K562 (cell line): ENCODE results near the gene OR52I2. TPM values are rescaled to one million over a fixed set of nuclear protein-coding genes. Genes with fewer than 3 reads are reported as not detected.

Source experiments
- ATAC-seq: fragments of 200-7000 bp; cut with Tn5 transposase; 3 replicates; pipeline ENCODE4 v1.9.1; 2020; ENCODE audit warnings: moderate library complexity
- Bru-seq: library from RNA; stranded (reverse); fragments of 400-500 nt; gene quantifications from one replicate; lab custom pipeline; 2021; lab: Mats Ljungman, UMichigan
- BruChase-seq, 2 experiments: library from RNA; stranded (reverse); fragments of 400-500 nt; gene quantifications; one replicate each; lab custom pipeline; 2021; lab: Mats Ljungman, UMichigan
- BruUV-seq: library from RNA; stranded (reverse); fragments of 400-500 nt; replicated peaks from 2 replicates; lab custom pipeline; 2021; lab: Mats Ljungman, UMichigan
- CTCF ChIA-PET: fragments of 300-600 bp; formaldehyde crosslinking; extraction: SDS; loops from one replicate; lab custom pipeline; 2021; ENCODE audit warnings: low intra/inter-chr PET ratio; lab: Yijun Ruan, JAX
- POLR2A ChIA-PET: fragments of 300-600, 350-650 bp; sonication (Branson Sonifier 250); formaldehyde crosslinking; extraction: SDS; loops from one replicate; lab custom pipeline; 2021; ENCODE audit warnings: antibody characterized with exemption, inconsistent platforms; lab: Yijun Ruan, JAX
- DNase-seq, 4 experiments: peaks; one replicate each; pipeline versions ENCODE4 v3.0.0 to v3.0.0-alpha.2; 2011 to 2018; ENCODE audit warnings: low spot score in 3 of 4, mixed read lengths in 3 of 4; ENCODE audit errors: extremely low read depth in 1 of 4
- FAIRE-seq: peaks from 2 replicates; lab custom pipeline; 2011; peaks lifted over from hg19 to GRCh38; lab: Jason Lieb, UNC
- H2AFZ ChIP-seq: 2 replicates; pipeline ENCODE4 v1.6.0; 2011; ENCODE audit warnings: low read depth, low read length, control low read depth, inconsistent platforms
- H3K27ac ChIP-seq: fragments of 200-600 bp; 3 replicates; pipeline ENCODE4 v1.8.0; 2011; ENCODE audit warnings: low read depth, mild to moderate bottlenecking, control low read depth, inconsistent platforms, low read length, moderate library complexity, mixed read lengths; ENCODE audit errors: extremely low read depth
- H3K27me3 ChIP-seq, 2 experiments: fragments of 300-600 bp in 1 of 2; 2 replicates in 1 of 2; 3 replicates in 1 of 2; pipeline versions ENCODE4 v1.6.0 to v1.8.0; 2011; ENCODE audit warnings: inconsistent platforms in 2 of 2, low read length in 2 of 2, mild to moderate bottlenecking in 1 of 2, mixed read lengths in 1 of 2, moderate library complexity in 1 of 2; ENCODE audit not compliant: control insufficient read depth in 2 of 2, insufficient read depth in 2 of 2
- H3K36me3 ChIP-seq: fragments of 300-600 bp; 3 replicates; pipeline ENCODE4 v1.8.0; 2011; ENCODE audit warnings: mild to moderate bottlenecking, low read length, inconsistent platforms; ENCODE audit not compliant: control insufficient read depth, insufficient read depth
- H3K4me1 ChIP-seq, 2 experiments: fragments of 200-600 bp in 1 of 2; replicated peaks in 1 of 2; 2 replicates in 1 of 2; 3 replicates in 1 of 2; pipeline versions ENCODE4 v1.5.1 to v1.8.0; 2011; ENCODE audit warnings: inconsistent platforms in 2 of 2, low read length in 2 of 2, mild to moderate bottlenecking in 1 of 2, mixed read lengths in 1 of 2, moderate library complexity in 1 of 2; ENCODE audit not compliant: control insufficient read depth in 2 of 2, insufficient read depth in 2 of 2
- H3K4me2 ChIP-seq: 2 replicates; pipeline ENCODE4 v1.6.1; 2011; ENCODE audit warnings: low read length, control low read depth, inconsistent platforms, mixed read lengths; ENCODE audit not compliant: insufficient read depth
- H3K4me3 ChIP-seq: fragments of 200-600 bp; sonication (generic), shearing (Covaris generic); 2 replicates; pipeline ENCODE4 v1.5.1; 2016; ENCODE audit warnings: control low read depth, inconsistent platforms
- H3K79me2 ChIP-seq: fragments of 200-600 bp; 3 replicates; pipeline ENCODE4 v1.8.0; 2011; ENCODE audit warnings: low read length, inconsistent platforms; ENCODE audit not compliant: control insufficient read depth, insufficient read depth
- H3K9ac ChIP-seq, 2 experiments: 2 replicates each; pipeline versions ENCODE4 v1.6.0 to v1.6.1; 2011; ENCODE audit warnings: low read depth in 2 of 2, low read length in 2 of 2, control low read depth in 1 of 2, inconsistent platforms in 1 of 2, mild to moderate bottlenecking in 1 of 2, mixed read lengths in 1 of 2; ENCODE audit not compliant: insufficient read depth in 1 of 2
- H3K9me1 ChIP-seq: one replicate; pipeline ENCODE4 v1.6.0; 2011; ENCODE audit warnings: inconsistent platforms, mild to moderate bottlenecking, low read length, moderate library complexity; ENCODE audit not compliant: control insufficient read depth, insufficient read depth
- H3K9me3 ChIP-seq: replicated peaks from 2 replicates; pipeline ENCODE4 v1.5.1; 2011; ENCODE audit warnings: low read depth, low read length, inconsistent platforms; ENCODE audit not compliant: control insufficient read depth, insufficient read depth
- H4K20me1 ChIP-seq: replicated peaks from 2 replicates; pipeline ENCODE4 v1.6.1; 2011; ENCODE audit warnings: low read length, inconsistent platforms, mixed read lengths; ENCODE audit not compliant: control insufficient read depth, insufficient read depth
- BRD4 ChIP-seq: fragments of 200-600 bp; sonication (generic); IDR thresholded peaks from 2 replicates; pipeline ENCODE4 v1.6.1; 2017; ENCODE audit warnings: inconsistent platforms
- CBX8 ChIP-seq: fragments of 200-600 bp; sonication (generic); IDR thresholded peaks from 2 replicates; pipeline ENCODE4 v1.6.1; 2012; ENCODE audit warnings: borderline replicate concordance, mixed run types, low read depth, mild to moderate bottlenecking, moderate library complexity, mixed read lengths, low read length, control low read depth, inconsistent platforms; ENCODE audit not compliant: poor library complexity, severe bottlenecking; ENCODE audit errors: extremely low read depth
- CCAR2 ChIP-seq: fragments of 200-400 bp; formaldehyde crosslinking; IDR thresholded peaks from 2 replicates; pipeline ENCODE4 v1.6.1; 2017; ENCODE audit warnings: mild to moderate bottlenecking, low read depth, low read length
- ETV5 ChIP-seq: sonication (generic); formaldehyde crosslinking; IDR thresholded peaks from 2 replicates; pipeline ENCODE4 v1.4.0; 2020; ENCODE audit warnings: low read depth, mild to moderate bottlenecking, missing genetic modification reagents
- NR4A1 ChIP-seq, 2 experiments: fragments of 250-450 bp in 1 of 2; fragments of 450-650 bp in 1 of 2; sonication (Bioruptor Pico) in 1 of 2; IDR thresholded peaks; 2 replicates each; pipeline versions ENCODE4 v1.4.0 to v1.6.1; 2016 to 2020; ENCODE audit warnings: mild to moderate bottlenecking in 2 of 2, missing compliant biosample characterization in 1 of 2, missing genetic modification characterization in 1 of 2, moderate library complexity in 1 of 2
- PATZ1 ChIP-seq: fragments of 250-450 bp; sonication (Bioruptor Pico); IDR thresholded peaks from 2 replicates; pipeline ENCODE4 v1.5.0; 2020; ENCODE audit warnings: mild to moderate bottlenecking, borderline replicate concordance
- PURB ChIP-seq: sonication (generic); formaldehyde crosslinking; IDR thresholded peaks from 2 replicates; pipeline ENCODE4 v1.9.0; 2021; ENCODE audit warnings: low read depth, mild to moderate bottlenecking, missing genetic modification reagents
- ZKSCAN1 ChIP-seq: fragments of 150-350 bp; IDR thresholded peaks from 2 replicates; pipeline ENCODE4 v1.6.1; 2016; ENCODE audit warnings: low read depth, low read length
- in situ Hi-C: fragments of 300-500 bp; cut with MboI; formaldehyde crosslinking; loops from 4 replicates; pipeline ENCODE4 v1.15.0; 2018; ENCODE audit warnings: inconsistent platforms, mixed read lengths
- intact Hi-C: fragments of 100-400 bp; cut with micrococcal nuclease; formaldehyde crosslinking; loops from 2 replicates; pipeline ENCODE4 v1.14.2; 2022
- long read RNA-seq, 3 experiments: library from polyadenylated mRNA in 2 of 3; library from RNA in 1 of 3; unstranded in 2 of 3; stranded (forward) in 1 of 3; transcript quantifications; one replicate each; pipeline ENCODE4 v2.0.0, GENCODE V29; 2019 to 2022
- polyA minus RNA-seq, 3 experiments: library from RNA; depleted of rRNA, polyadenylated mRNA; stranded (reverse); fragments of >200 nt; gene quantifications; 2 replicates each; pipeline ENCODE4 v1.2.3, GENCODE V29; 2011
- polyA plus RNA-seq, 8 experiments: library from polyadenylated mRNA; depleted of rRNA in 4 of 8; stranded (reverse) in 5 of 8; unstranded in 3 of 8; fragments of >200 nt; fragmentation: Nextera tagmentation in 2 of 8; fragmentation: Illumina TruSeq in 1 of 8; extraction: Ambion mirVana in 2 of 8; extraction: Trizol in 1 of 8; gene quantifications; 2 replicates each; pipeline versions ENCODE4 v1.2.1 to v1.2.3, GENCODE V29; 2011 to 2014; ENCODE audit warnings: inconsistent platforms in 1 of 8, missing spikeins in 1 of 8
- total RNA-seq, 7 experiments: library from RNA; depleted of rRNA in 6 of 7; stranded (reverse); fragments of >200 nt in 6 of 7; fragmentation: Illumina TruSeq in 2 of 7; extraction: Trizol in 2 of 7; gene quantifications; 2 replicates each; pipeline versions ENCODE4 v1.2.1 to v1.2.3, GENCODE V29; 2011 to 2021; ENCODE audit warnings: low replicate concordance in 1 of 7

The OR52I2 gene
- total RNA-seq (2011; cell fraction: chromatin; rRNA removed; ENCODE audit: low replicate concordance) = not detected in 2 replicates
- not detected in 2 replicates for total RNA-seq (2011; cell fraction: nucleolus; rRNA removed)
- not detected in 2 replicates for total RNA-seq (2011; cell fraction: nucleoplasm; rRNA removed)
- total RNA-seq (2014; rRNA removed) (not detected in 2 replicates), total RNA-seq (2014; rRNA removed; fragmentation: Illumina TruSeq; extraction: Trizol) (not detected in 2 replicates), total RNA-seq (2015; rRNA removed; fragmentation: Illumina TruSeq; extraction: Trizol) (not detected in 2 replicates), total RNA-seq (2021) (not detected in 2 replicates), polyA plus RNA-seq (2011; rRNA removed) (not detected in 2 replicates), polyA plus RNA-seq (2014; fragmentation: Illumina TruSeq; extraction: Trizol) (not detected in 2 replicates), polyA plus RNA-seq (2014; fragmentation: Nextera tagmentation; extraction: Ambion mirVana) (not detected), polyA plus RNA-seq (2014; rRNA removed) (not detected in 2 replicates), polyA minus RNA-seq (2011; rRNA and poly(A)+ RNA removed) (not detected in 2 replicates), Bru-seq, nascent RNA (not detected), BruChase-seq, experiment 1, labeled RNA remaining after a 2-hour chase (not detected), BruChase-seq, experiment 2, labeled RNA remaining after a 6-hour chase (not detected)
- polyA plus RNA-seq (2011; cell fraction: cytosol; rRNA removed) = not detected in 2 replicates
- not detected in 2 replicates for polyA plus RNA-seq (2011; cell fraction: nucleus; rRNA removed)
- not detected in 2 replicates for polyA plus RNA-seq (2012)
- polyA minus RNA-seq (2011; cell fraction: cytosol; rRNA and poly(A)+ RNA removed) = not detected in 2 replicates
- not detected in 2 replicates for polyA minus RNA-seq (2011; cell fraction: nucleus; rRNA and poly(A)+ RNA removed)
- long read RNA-seq, experiment 1 = 0 reads
- long read RNA-seq, experiment 2 = 0 reads
- long read RNA-seq, experiment 3 = 0 reads

GRCh38 chr11:4581443-4581842 lies at the start of gene OR52I2:
TSS of gene OR52I2 (plus strand) at chr11:4581743.
- no peaks in the 10 kb centered on the region for H3K79me2 ChIP-seq
- ChIA-PET CTCF (no interaction called here), POLR2A (no interaction called here)
- no peak within 1 kb of the TSS for H2AFZ ChIP-seq
- FAIRE-seq = no peak
- H3K27ac ChIP-seq = no peak within 1 kb of the TSS
- ATAC-seq = no peak
- no peaks in the 10 kb centered on the region for H4K20me1 ChIP-seq
- H3K9me3 ChIP-seq = no peaks in the 10 kb centered on the region
- peaks cover 5 to 11% of the 10 kb centered on the region in 2 experiments for H3K27me3 ChIP-seq
- no peak for DNase-seq
- no TSS peak for BruUV-seq
- H3K4me3 ChIP-seq = no peak within 1 kb of the TSS
- in situ Hi-C loops (no loop called here), intact Hi-C loops (no loop called here)
- no peaks in the 10 kb centered on the region for H3K9me1 ChIP-seq
- no peak within 1 kb of the TSS for H3K9ac ChIP-seq
- H3K36me3 ChIP-seq = no peaks in the 10 kb centered on the region
- TF ChIP-seq PURB (CRISPR knock-in tag) = no peak
- no peak for TF ChIP-seq ETV5 (CRISPR knock-in tag)
- no peak for TF ChIP-seq BRD4
- TF ChIP-seq ZKSCAN1 = no peak
- no peak for TF ChIP-seq NR4A1 (CRISPR knock-in tag; IDR thresholded peaks at IDR 0.05)
- no peak for TF ChIP-seq NR4A1 (tag; IDR thresholded peaks at IDR 0.05)
- no peak for TF ChIP-seq CBX8
- TF ChIP-seq CCAR2 = no peak
- TF ChIP-seq PATZ1 (CRISPR knock-in tag) = no peak
- H3K4me1 ChIP-seq = no peaks in the 10 kb centered on the region
- H3K4me2 ChIP-seq = no peak within 1 kb of the TSS
